Hematopoietic multipotent progenitor cell treated with erythropoietin and hydrocortisone succinate and interleukin-3 and kit ligand, for 15 days (in vitro differentiated cells): ENCODE measurements around the gene TNRC6C.

Source experiments
- DNase-seq: peaks from one replicate; pipeline ENCODE4 v3.0.0-alpha.2; 2015; ENCODE audit warnings: low spot score

TNRC6C gene, protein sequence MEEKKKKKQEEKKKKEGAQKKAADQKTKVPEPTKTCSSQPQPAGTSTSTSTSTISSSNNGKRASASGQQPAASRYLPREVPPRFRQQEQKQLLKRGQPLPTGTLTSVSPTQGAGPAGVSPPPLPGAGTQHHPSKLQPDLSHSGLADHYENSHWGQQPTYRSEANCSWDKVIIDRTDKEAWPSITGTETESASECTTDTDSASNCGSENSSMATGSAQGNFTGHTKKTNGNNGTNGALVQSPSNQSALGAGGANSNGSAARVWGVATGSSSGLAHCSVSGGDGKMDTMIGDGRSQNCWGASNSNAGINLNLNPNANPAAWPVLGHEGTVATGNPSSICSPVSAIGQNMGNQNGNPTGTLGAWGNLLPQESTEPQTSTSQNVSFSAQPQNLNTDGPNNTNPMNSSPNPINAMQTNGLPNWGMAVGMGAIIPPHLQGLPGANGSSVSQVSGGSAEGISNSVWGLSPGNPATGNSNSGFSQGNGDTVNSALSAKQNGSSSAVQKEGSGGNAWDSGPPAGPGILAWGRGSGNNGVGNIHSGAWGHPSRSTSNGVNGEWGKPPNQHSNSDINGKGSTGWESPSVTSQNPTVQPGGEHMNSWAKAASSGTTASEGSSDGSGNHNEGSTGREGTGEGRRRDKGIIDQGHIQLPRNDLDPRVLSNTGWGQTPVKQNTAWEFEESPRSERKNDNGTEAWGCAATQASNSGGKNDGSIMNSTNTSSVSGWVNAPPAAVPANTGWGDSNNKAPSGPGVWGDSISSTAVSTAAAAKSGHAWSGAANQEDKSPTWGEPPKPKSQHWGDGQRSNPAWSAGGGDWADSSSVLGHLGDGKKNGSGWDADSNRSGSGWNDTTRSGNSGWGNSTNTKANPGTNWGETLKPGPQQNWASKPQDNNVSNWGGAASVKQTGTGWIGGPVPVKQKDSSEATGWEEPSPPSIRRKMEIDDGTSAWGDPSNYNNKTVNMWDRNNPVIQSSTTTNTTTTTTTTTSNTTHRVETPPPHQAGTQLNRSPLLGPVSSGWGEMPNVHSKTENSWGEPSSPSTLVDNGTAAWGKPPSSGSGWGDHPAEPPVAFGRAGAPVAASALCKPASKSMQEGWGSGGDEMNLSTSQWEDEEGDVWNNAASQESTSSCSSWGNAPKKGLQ (N-terminal part only)

DNA sequence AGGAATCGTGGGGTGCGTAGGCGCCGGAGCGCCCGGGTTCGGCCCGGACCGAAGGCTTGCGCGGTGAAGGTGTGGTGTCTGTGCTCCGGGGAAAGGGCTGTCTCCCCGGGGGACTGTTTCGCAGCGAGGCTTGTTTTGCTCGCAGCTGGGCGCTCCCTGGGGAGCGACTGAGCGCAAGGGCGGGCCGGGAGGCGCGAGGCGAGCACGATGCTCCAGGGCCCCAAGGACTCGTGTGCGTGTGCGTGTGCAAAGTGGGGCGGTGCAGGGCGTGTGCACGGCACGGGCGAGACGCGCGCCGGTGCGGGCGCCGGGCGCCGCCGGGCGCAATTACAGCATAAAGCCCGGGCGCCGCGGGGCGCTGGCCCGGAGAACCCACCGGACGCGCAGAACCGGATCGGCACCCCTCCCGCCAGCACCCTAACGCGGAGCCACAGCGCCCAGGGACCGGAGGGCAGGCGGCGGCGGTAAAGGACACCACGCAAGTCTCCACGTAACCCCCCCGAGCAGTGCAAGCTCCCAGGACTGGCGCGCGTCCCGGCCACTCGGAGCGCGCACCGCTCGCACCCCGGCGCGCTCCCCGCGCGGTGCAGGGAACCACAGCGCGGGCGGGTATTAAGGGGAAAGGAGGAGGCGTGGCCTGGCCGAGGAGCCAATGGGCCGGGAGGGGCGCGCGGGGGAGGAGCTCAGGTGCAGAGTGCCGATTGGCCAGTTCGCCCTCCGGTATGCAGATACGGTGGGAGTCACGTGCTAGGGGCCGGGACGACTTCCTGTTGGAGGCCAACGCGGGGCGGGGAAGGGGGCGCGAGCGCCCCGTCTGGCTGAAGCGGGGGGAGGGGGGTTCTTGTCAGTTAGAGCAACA is at the start of gene TNRC6C:
TNRC6C (plus strand) TSS at position 847 of the 859 bp plus-strand sequence. CDS start 45,504 bp downstream, outside the sequence.
- DNase-seq = peak; percentile 98

DNA sequence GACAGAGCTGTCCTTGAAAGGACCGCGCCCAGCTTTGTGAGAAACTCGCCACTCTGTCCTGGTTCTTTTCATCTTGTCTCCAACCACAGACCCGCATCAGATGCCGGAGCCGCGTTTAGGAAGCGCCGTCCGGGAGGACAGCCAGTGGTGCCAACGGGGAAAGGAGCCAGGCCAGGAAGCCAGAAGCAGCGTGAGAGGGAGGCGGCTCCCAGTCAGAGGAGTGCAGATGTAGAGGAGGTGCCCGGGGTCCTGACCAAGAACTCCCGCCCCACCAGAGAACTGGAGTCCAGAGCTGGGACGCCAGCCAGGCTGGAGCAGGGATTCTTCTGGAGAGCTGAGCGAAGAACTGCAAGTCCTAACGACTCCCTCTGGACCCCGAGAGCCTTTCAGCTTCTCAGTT is 49.3 kb upstream of the TNRC6C start:
- no peak for DNase-seq

DNA sequence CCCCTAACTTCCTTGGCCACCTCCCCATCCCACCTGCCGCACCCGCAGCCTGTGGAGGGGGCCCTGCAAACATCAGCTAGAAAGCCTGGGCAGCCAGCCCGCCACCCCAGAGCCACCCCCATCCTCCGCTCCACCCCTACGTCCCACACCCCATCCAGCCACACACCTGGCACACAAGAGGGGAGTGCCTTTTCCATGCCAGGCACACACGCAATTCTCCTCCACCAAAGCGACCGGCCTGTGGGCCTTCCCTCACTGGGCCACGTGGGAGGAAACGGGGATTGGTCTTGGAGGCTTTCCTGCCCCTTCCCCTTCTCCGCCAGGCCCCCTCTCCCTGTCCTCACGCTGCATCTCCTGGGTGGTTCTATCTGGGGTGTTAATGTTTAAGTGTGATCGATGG is 48.7 kb upstream of the TNRC6C start:
- no peak for DNase-seq

DNA sequence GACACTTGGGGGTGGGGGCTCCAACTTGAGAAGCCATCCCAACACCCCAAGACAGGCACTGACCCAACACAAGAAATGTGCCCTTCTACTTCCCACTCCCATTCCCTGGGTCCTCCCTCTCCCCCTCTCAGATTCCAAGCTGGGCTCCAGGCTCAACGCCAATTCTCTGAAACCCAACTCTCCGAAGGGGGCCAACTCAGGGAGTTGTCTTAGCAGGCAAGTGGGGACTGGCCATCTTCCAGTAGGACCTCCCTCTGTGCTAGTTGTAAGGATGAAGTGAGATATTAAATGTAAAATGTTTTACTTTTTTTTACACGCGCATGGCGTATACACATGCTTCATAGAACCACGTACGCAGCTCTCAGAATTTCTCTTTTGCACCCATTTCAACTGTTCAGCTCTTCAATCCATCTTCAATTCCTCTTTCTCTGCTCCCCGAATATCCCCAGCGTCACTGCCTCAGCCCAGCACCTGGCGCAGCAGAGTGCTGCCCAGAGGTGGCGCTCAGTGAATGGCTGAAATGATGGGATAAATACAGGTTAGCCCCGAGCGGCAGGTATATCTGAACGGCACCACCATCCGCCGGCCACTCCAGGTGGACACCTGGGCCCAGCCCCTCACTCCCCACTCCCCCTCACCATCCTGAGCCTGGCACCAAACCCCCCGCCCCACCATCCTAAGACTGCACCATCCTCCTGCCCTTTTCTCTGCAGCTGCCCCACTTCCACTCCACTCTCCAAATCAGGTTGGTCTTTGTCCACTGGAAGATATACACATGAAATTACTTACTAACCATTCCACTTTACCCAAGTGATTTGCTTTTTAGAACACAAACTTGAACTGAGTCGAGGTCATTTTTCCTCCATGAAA is 43.9 kb upstream of the TNRC6C start:
- peak; percentile 50 for DNase-seq

DNA sequence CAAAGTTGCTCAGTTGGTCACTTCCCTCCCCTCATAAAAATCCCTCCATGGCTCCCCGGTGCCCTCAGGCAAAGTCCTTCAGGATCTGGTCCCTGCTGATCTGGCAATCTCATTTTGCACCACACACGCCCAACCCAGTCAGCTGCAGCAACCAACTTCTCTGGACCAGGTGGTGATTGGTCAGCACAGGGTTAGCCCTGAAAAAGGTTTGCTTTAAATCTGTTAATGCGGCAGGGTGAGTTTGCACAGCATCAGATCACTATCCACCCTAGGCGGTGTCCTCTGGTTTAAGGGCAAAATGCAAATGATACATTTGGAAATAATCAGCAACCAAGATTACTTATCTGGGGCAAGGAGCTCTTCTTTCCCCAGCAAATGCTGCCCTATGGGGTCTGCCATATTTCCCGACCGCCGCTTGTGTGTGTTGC is 42.9 kb upstream of the TNRC6C start:
- no peak for DNase-seq

DNA sequence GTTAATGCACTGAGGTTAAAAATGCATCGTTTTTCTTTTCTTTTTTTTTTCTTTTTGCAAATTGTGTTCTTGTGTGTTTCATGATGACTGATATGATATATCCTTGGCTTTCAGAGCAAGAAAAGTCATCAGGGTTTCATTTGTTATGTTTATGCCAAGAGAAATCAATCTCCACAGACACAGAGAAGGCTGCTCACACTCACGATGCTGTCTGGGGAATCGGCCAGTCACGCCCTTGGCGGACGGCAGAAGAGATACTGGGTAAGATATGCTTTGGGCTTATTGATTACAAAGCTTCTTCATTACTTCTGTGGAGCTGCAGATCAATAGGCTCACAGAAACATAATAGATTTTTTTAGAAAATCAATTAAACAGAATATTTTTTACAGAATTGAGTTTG is 42.2 kb upstream of the TNRC6C start:
- no peak for DNase-seq

DNA sequence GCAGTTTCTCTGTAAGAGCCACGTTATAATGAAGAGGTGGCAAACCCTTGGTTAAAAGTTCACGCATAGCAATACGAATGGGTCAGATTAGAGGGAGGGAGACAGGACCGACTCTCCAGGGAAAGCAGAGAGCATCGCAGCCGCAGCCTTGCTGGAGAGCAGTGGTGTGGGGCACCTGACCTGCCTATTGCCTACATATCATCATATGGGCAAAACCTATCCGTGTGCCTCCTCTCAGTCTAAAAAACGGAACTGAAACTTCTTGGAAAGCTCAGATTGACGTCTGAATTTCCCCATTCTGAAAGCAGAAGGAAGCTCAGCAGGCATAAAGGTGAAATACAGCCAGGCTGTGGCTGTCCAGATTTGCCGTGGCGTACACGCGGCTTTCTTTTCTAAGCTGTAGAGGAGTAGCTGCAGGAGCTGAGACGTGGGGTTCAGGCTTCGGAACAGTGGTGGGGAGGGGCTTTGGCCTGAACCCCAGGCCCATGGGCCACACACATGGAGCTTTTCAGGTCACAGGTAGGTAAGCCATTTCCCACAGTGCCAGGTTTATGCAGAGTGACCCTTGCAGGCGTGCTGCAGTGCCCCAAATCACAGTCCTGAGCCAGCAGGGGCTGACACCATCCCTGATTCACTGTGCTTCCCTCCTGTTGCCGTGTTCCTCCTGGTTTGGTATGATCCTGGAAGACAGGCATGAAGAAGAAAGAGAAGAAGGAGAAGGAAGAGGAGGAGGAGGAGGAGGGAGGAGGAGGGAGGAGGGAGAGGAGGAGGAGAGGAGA is 41.6 kb upstream of the TNRC6C start:
- DNase-seq = no peak

DNA sequence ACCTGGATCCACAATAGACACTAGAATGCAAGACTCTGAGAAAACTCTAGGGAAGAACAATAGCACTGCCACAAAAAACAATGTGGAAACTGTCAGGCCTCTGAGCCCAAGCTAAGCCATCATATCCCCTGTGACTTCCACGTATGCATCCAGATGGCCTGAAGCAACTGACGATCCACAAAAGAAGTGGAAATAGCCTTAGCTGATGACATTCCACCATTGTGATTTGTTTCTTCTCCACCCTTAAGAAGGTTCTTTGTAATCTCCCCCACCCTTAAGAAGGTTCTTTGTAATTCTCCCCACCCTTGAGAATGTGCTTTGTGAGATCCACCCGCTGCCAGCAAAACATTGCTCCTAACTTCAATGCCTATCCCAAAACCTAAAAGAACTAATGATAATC is 39.2 kb upstream of the TNRC6C start:
- no peak for DNase-seq

DNA sequence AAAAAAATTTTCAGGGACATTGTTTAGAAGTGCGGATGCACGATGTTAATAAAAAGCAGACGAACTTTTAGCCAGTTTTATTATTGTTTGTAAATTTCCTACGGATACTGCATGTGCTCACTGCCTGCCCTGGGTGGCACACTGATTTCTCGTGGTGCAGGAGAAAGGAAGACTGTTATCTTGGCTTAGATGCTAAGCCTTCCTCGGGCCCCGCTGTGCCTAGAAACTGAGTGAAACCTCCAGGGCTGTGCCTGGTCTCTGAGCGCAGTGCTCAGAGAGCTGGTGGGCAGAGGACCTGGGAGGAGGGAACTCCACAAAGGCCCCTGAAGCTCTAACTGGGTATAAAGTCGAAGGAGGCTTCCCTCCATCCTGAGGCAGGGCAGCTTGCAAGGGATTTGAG is 35.4 kb upstream of the TNRC6C start:
- no peak for DNase-seq

DNA sequence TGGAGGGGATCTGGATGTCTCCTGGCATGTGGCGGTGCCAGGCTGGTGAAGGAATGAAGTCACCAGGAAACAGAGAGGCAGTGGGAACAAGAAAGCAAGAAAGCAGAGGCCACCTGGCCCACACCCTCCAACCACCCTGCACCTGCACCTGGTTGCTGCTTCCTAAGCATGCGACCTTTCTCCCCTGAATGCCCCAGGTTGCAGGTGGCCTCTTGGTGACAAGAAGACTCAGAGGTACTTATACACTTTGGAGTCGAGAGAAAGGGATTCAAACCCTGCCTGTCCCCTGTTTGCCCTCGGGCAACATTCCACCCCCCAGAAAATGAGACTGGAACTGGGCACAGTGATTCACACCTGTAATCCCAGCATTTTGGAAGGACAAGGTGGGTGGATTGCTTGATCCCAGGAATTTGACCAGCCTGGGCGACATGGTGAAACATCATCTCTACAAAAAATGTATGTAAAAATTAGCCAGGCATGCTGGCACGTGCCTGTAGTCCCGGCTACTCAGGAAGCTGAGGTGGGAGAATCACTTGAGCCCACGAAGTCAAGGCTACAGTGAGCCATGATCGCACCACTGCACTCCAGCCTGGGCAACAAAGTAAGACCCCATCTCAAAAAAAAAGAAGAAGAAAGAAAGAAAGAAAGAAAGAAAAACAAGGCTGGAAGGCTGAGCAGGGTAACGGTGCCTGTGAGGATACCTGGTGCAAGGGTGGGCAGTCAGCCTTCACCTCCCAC is 34.6 kb upstream of the TNRC6C start:
- no peak for DNase-seq

DNA sequence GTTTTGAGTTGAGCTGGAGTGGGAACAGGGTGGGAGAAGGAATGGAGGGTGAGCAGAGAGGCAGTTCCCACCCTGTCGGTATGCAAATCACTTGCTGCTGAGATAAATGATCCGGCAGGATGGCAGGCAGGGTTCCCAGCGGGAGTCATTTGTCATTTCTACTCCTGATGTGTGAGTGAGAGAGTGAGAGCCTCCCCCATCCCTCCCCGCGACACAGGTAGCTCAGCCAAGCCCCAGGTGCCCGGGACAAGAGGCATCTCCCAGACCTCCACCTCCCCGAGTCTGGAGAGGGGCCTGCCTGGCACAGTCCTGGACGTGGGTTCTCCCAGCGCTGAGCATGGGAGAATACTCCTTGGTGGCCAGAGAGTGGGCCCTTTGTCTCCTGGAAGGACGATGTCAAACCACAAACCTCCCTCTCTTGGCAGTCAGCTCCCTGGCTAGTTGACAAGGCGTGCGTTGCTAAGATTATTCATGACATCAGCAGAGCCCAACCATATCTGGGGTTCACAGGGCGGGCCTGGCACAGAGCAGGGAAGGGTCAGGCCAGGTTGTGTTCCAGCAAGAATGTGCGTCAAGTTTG is 33.7 kb upstream of the TNRC6C start:
- DNase-seq = peak; percentile 96

DNA sequence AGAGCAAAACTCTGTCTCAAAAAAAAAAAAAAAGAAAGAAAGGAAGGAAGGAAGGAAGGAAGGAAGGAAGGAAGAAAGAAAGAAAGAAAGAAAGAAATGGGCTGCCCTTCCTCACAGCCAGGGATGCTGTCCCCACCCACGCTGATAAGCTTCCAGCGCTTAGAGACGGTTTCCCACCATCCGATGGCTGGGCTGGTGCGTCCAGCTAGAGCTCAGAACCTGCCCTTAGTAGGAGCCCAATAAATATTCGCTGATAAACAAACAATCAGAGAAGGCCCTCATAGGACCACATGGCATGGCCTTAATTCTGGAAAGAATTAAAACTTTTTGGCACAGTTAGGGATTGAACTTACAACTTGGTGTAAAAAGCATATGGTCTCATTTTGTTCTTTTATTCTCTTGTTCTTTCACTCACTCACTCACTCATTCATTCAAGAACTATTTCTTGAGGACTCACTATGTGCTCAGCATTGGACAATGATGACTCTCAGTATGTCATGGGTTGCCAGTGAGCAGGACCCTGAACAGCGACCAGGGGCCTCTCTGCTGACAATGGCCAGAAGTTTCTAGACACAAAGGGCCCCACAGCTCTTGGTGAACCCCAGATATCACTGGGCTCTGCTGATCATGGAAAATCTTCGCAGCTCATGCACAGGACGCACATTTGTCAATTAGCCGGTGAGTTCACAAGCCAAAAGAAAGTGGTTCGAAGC is 32.5 kb upstream of the TNRC6C start:
- DNase-seq = peak; percentile 55

DNA sequence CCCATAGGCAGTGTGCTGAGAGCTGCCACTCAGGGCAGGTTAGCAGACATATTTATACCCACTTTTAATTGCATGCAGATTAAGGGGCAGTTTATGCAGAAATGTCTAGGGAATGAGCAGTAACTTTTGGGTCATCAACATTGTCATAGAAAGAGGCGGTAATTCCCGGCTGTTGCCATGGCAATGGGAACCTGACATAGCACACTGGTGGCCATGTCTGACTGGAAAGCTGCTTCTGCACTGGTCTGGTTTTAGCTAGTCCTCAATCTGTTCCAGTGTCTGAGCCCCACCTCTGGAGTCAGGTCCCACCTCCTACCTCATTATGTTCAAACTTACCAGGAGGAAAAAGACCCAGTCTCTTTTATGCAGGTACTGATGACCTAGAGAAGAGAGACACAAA is 31.5 kb upstream of the TNRC6C start:
- no peak for DNase-seq

DNA sequence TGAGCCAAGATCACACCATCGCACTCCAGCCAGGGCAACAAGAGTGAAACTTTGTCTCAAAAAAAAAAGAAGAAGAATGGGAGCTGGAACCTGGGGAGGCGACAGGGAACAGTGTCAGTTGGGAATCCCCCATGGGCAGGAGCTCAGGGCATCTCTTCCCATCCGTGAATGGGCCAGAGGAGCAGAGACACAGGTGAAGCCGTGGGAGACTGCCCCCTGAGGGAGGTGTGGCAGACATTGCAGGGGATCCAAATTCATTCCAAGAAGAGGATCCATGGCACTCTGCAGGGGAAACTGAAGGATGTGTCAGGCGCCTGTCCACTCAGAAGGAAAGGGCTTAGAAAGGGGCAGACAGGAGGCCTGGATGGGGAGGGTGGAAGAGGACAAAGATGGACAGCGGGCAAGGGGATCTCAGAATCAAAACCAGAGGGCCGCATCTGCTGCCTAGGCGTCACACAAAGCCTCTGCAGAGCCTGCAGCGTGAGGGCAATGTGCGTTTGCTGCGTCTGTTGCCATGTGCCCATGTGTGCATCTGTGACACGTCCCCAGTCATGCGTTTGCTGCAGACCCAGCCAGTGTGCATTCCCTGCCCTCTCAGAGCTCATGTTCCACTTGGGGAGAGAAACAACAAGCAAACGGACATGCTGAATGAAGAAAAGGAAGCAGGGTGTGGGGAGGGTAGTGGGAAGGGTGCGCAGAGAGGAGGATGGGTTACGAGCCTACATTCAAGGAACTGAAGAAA is 30.6 kb upstream of the TNRC6C start:
- no peak for DNase-seq

DNA sequence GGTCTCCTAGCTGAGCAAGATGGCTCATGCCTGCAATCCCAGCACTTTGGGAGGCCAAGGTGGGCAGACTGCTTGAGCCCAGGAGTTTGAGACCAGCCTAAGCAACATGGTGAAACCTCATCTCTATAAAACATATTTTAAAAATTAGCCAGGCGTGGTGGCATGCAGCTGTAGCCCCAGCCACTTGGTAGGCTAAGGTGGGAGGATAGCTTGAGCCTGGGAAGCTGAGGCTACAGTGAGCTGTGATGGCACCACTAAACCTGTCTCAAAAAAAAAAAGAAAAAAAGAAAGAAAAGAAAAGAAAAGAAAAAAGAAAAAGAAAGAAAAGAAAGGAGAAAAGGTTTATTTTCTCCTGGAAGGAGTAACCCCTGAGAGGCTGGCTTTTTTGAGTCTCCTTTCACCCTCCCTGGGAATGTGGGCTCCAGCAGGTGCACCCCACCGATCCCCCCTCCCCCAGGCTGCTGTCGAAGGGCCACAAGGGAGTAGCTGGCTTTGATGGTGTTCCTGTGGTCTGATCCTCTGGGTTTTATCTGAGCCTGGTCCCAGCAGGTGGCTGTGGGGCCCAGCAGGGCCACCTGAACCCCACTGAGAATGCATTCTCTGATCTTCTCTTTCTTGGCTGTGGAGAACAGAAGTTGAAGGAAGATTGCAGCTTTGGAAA is 29.9 kb upstream of the TNRC6C start:
- DNase-seq = no peak

DNA sequence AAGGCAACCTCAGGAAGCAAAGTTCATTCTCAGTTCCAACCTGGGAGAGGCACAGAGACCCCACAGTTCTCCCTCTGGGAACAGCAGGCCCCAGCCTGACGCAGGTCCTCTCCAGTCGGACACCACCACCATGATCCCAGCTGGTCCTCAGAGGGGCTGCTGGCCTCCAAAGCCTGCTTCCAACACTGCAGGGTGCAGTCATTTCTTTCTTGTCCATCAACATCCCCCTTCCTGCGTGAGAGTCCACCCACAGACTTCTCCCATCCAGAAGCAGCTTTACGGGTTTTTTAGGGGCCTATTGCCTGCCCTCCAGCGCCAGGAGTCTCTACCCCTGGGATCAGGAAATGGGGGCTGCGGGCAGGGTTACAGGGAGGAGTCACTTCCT is 29.3 kb upstream of the TNRC6C start:
- DNase-seq = no peak
